ENCODE measurements around the gene LRFN4.

Gene LRFN4

GRCh38 chr11:66884443-66884842 is 27.6 kb downstream of the LRFN4 start:
- DNase-seq (no peak), ATAC-seq (no peak)
- H3K27ac Mint-ChIP-seq, result no peak overlapping the region
- H3K4me3 Mint-ChIP-seq, result no peak overlapping the region
- peaks cover 29% of the 10 kb centered on the region for H3K4me1 Mint-ChIP-seq
- peaks cover 6% of the 10 kb centered on the region for H3K27me3 Mint-ChIP-seq
- no peaks in the 10 kb centered on the region for H3K9me3 Mint-ChIP-seq

GRCh38 chr11:66885469-66885868 is 28.6 kb downstream of the LRFN4 start:
- peaks cover 23% of the 10 kb centered on the region for H3K4me1 Mint-ChIP-seq
- DNase-seq, result no peak
- H3K9me3 Mint-ChIP-seq, result no peaks in the 10 kb centered on the region
- H3K4me3 Mint-ChIP-seq, result no peak overlapping the region
- ATAC-seq, result no peak
- no peak overlapping the region for H3K27ac Mint-ChIP-seq
- peaks cover 6% of the 10 kb centered on the region for H3K27me3 Mint-ChIP-seq

- DNase-seq, result no peak
- ATAC-seq, result no peak
- H3K27me3 Mint-ChIP-seq, result peaks cover 6% of the 10 kb centered on the region
- no peaks in the 10 kb centered on the region for H3K9me3 Mint-ChIP-seq
- H3K4me1 Mint-ChIP-seq, result peaks cover 18% of the 10 kb centered on the region
- H3K27ac Mint-ChIP-seq, result peak overlapping the region; percentile 37 to 55
- H3K4me3 Mint-ChIP-seq, result no peak overlapping the region
Measured at GRCh38 chr11:66885950-66886440, 29.1 kb downstream of the LRFN4 start.

- ATAC-seq, result no peak
- H3K9me3 Mint-ChIP-seq, result no peaks in the 10 kb centered on the region
- no peak overlapping the region for H3K4me3 Mint-ChIP-seq
- H3K27me3 Mint-ChIP-seq, result peaks cover 6% of the 10 kb centered on the region
- H3K4me1 Mint-ChIP-seq, result peaks cover 13% of the 10 kb centered on the region
- H3K27ac Mint-ChIP-seq, result no peak overlapping the region
- no peak for DNase-seq
Measured at GRCh38 chr11:66886671-66887221, 29.9 kb downstream of the LRFN4 start.

- peaks cover 5% of the 10 kb centered on the region for H3K27me3 Mint-ChIP-seq
- DNase-seq (no peak), ATAC-seq (no peak)
- peaks cover 20% of the 10 kb centered on the region for H3K4me1 Mint-ChIP-seq
- H3K9me3 Mint-ChIP-seq, result no peaks in the 10 kb centered on the region
- H3K27ac Mint-ChIP-seq, result no peak overlapping the region
- H3K4me3 Mint-ChIP-seq, result no peak overlapping the region
Measured at GRCh38 chr11:66887526-66887925, 30.7 kb downstream of the LRFN4 start.

- no peak for ATAC-seq
- no peaks in the 10 kb centered on the region for H3K27me3 Mint-ChIP-seq
- H3K4me3 Mint-ChIP-seq, result no peak overlapping the region
- no peaks in the 10 kb centered on the region for H3K9me3 Mint-ChIP-seq
- H3K27ac Mint-ChIP-seq, result no peak overlapping the region
- H3K4me1 Mint-ChIP-seq, result peaks cover 12% of the 10 kb centered on the region
- DNase-seq, result no peak
Measured at GRCh38 chr11:66888282-66888681, 31.4 kb downstream of the LRFN4 start.

GRCh38 chr11:66889960-66890359 is 33.1 kb downstream of the LRFN4 start:
- Mint-ChIP-seq H3K9me3 (no peaks in the 10 kb centered on the region), H3K4me3 (no peak overlapping the region), H3K4me1 (peaks cover 9% of the 10 kb centered on the region), H3K27me3 (no peaks in the 10 kb centered on the region), H3K27ac (no peak overlapping the region)
- DNase-seq (no peak), ATAC-seq (no peak)

GRCh38 chr11:66891851-66892660 is 35.2 kb downstream of the LRFN4 start:
- H3K4me3 Mint-ChIP-seq, result no peak overlapping the region
- H3K4me1 Mint-ChIP-seq, result peaks cover 9% of the 10 kb centered on the region
- H3K27me3 Mint-ChIP-seq, result no peaks in the 10 kb centered on the region
- DNase-seq, result peak in 1 of 2 donors; percentile 59
- H3K27ac Mint-ChIP-seq, result peak overlapping the region; percentile 8 to 69
- peak; percentile 98 for ATAC-seq
- no peaks in the 10 kb centered on the region for H3K9me3 Mint-ChIP-seq

- Mint-ChIP-seq H3K27me3 (no peaks in the 10 kb centered on the region), H3K9me3 (no peaks in the 10 kb centered on the region), H3K4me1 (peaks cover 9% of the 10 kb centered on the region), H3K4me3 (no peak overlapping the region), H3K27ac (peak overlapping the region in 1 of 2 donors; percentile 23)
- DNase-seq (no peak), ATAC-seq (no peak)
Measured at GRCh38 chr11:66892911-66893310, 36.0 kb downstream of the LRFN4 start.

GRCh38 chr11:66894141-66894540 is 37.3 kb downstream of the LRFN4 start:
- H3K9me3 Mint-ChIP-seq, result no peaks in the 10 kb centered on the region
- H3K4me3 Mint-ChIP-seq, result no peak overlapping the region
- H3K27me3 Mint-ChIP-seq, result no peaks in the 10 kb centered on the region

GRCh38 chr11:66901964-66902390 is 45.1 kb downstream of the LRFN4 start:
- DNase-seq (no peak), ATAC-seq (no peak)
- Mint-ChIP-seq H3K4me3 (no peak overlapping the region), H3K27ac (peak overlapping the region in 1 of 2 donors; percentile 10), H3K4me1 (no peaks in the 10 kb centered on the region), H3K9me3 (no peaks in the 10 kb centered on the region), H3K27me3 (no peaks in the 10 kb centered on the region)

More at GRCh38 chr11:66894141-66894540, 37.3 kb downstream of the LRFN4 start:
- DNase-seq (no peak), ATAC-seq (no peak)
- H3K27ac Mint-ChIP-seq, result no peak overlapping the region
- H3K4me1 Mint-ChIP-seq, result peaks cover 9% of the 10 kb centered on the region

- Mint-ChIP-seq H3K4me1 (no peaks in the 10 kb centered on the region), H3K27ac (no peak overlapping the region), H3K4me3 (no peak overlapping the region), H3K9me3 (no peaks in the 10 kb centered on the region), H3K27me3 (no peaks in the 10 kb centered on the region)
- ATAC-seq (no peak), DNase-seq (no peak)
Measured at GRCh38 chr11:66902486-66903177, 45.8 kb downstream of the LRFN4 start.

- DNase-seq (no peak), ATAC-seq (no peak)
- Mint-ChIP-seq H3K27me3 (no peaks in the 10 kb centered on the region), H3K27ac (no peak overlapping the region), H3K4me1 (no peaks in the 10 kb centered on the region), H3K9me3 (no peaks in the 10 kb centered on the region), H3K4me3 (no peak overlapping the region)
Measured at GRCh38 chr11:66904055-66904454, 47.2 kb downstream of the LRFN4 start.

- Mint-ChIP-seq H3K4me1 (no peaks in the 10 kb centered on the region), H3K4me3 (no peak overlapping the region)
- no peak for DNase-seq
Measured at GRCh38 chr11:66904561-66904960, 47.7 kb downstream of the LRFN4 start.

GRCh38 chr11:66904981-66905521 is 48.2 kb downstream of the LRFN4 start:
- H3K4me3 Mint-ChIP-seq, result no peak overlapping the region
- no peaks in the 10 kb centered on the region for H3K27me3 Mint-ChIP-seq
- H3K4me1 Mint-ChIP-seq, result no peaks in the 10 kb centered on the region
- H3K27ac Mint-ChIP-seq, result no peak overlapping the region
- no peaks in the 10 kb centered on the region for H3K9me3 Mint-ChIP-seq
- no peak for ATAC-seq
- DNase-seq, result no peak

More at GRCh38 chr11:66904561-66904960, 47.7 kb downstream of the LRFN4 start:
- no peak for ATAC-seq
- peak overlapping the region in 1 of 2 donors; percentile 49 for H3K27ac Mint-ChIP-seq
- H3K27me3 Mint-ChIP-seq, result no peaks in the 10 kb centered on the region
- H3K9me3 Mint-ChIP-seq, result no peaks in the 10 kb centered on the region

- Mint-ChIP-seq H3K4me1 (no peaks in the 10 kb centered on the region), H3K9me3 (no peaks in the 10 kb centered on the region), H3K27me3 (no peaks in the 10 kb centered on the region), H3K27ac (no peak overlapping the region), H3K4me3 (no peak overlapping the region)
- no peak for DNase-seq
- ATAC-seq, result no peak
Measured at GRCh38 chr11:66905631-66906030, 48.8 kb downstream of the LRFN4 start.

Data from stimulated activated naive CD8-positive, alpha-beta T cell treated with anti-CD3 and anti-CD28 coated beads, Interleukin-15, amount 100 ng/mL, for 72 hours (primary cell).